Breast epithelium (tissue), 4 donors: ENCODE data around the gene ATP12A. TPM values are rescaled to one million over a fixed set of nuclear protein-coding genes. Genes with fewer than 3 reads are reported as not detected.

ENCODE experiments used
- DNase-seq, 2 donors: peaks; one replicate each; pipeline ENCODE4 v3.0.0-alpha.2; 2019; ENCODE audit warnings: low spot score in 2 of 2
- H3K27ac ChIP-seq, 2 donors: fragments of 200-600 bp; sonication (generic) in 1 of 2; one replicate each; pipeline ENCODE4 v1.5.1; 2016 to 2019; ENCODE audit warnings: mild to moderate bottlenecking in 1 of 2
- H3K27me3 ChIP-seq, 2 donors: fragments of 200-600 bp; sonication (generic) in 1 of 2; one replicate each; pipeline versions ENCODE4 v1.5.1 to v1.6.0; 2017 to 2019; ENCODE audit warnings: control low read depth in 1 of 2, mild to moderate bottlenecking in 1 of 2
- H3K36me3 ChIP-seq: fragments of 200-600 bp; one replicate; pipeline ENCODE4 v1.5.1; 2019
- H3K4me1 ChIP-seq, 2 donors: fragments of 200-600 bp; sonication (generic); one replicate each; pipeline ENCODE4 v1.5.1; 2016 to 2019; ENCODE audit warnings: control low read depth in 1 of 2
- H3K4me3 ChIP-seq, 3 donors: fragments of 200-600 bp; sonication (generic); 1 replicate in 2 of 3; 2 replicates in 1 of 3; pipeline ENCODE4 v1.5.1; 2016 to 2019; ENCODE audit warnings: mild to moderate bottlenecking in 3 of 3, moderate library complexity in 2 of 3
- H3K9me3 ChIP-seq, 2 donors: fragments of 200-600 bp; sonication (generic) in 1 of 2; one replicate each; pipeline ENCODE4 v1.5.1; 2016 to 2019; ENCODE audit warnings: control low read depth in 1 of 2
- POLR2A ChIP-seq: fragments of 450-650 bp; IDR thresholded peaks from one replicate; pipeline ENCODE4 v1.6.1; 2016; ENCODE audit warnings: antibody characterized with exemption, mild to moderate bottlenecking, moderate library complexity
- POLR2AphosphoS5 ChIP-seq, 3 donors: sonication (generic); formaldehyde crosslinking; IDR thresholded peaks; one replicate each; pipeline ENCODE4 v1.6.1; 2017; ENCODE audit warnings: antibody characterized with exemption in 3 of 3
- intact Hi-C: fragments of 100-400 bp; cut with DNase I; formaldehyde crosslinking; loops from one replicate; pipeline ENCODE4 v1.15.1; 2023; ENCODE audit warnings: low total_unique reads
- total RNA-seq, 3 donors: library from RNA; depleted of rRNA; stranded (reverse); fragments of >200 nt; gene quantifications; one replicate each; pipeline ENCODE4 v1.1.0, GENCODE V29; 2016
- TF ChIP-seq, protein P1 (sequence below), 3 donors: fragments of 450-650 bp; IDR thresholded peaks; one replicate each; pipeline ENCODE4 v1.5.1; 2016 to 2017; ENCODE audit warnings: antibody characterized with exemption in 3 of 3, mild to moderate bottlenecking in 3 of 3, moderate library complexity in 3 of 3

The ATP12A gene
- total RNA-seq, 3 donors from 2014 or later: not detected

DNA sequence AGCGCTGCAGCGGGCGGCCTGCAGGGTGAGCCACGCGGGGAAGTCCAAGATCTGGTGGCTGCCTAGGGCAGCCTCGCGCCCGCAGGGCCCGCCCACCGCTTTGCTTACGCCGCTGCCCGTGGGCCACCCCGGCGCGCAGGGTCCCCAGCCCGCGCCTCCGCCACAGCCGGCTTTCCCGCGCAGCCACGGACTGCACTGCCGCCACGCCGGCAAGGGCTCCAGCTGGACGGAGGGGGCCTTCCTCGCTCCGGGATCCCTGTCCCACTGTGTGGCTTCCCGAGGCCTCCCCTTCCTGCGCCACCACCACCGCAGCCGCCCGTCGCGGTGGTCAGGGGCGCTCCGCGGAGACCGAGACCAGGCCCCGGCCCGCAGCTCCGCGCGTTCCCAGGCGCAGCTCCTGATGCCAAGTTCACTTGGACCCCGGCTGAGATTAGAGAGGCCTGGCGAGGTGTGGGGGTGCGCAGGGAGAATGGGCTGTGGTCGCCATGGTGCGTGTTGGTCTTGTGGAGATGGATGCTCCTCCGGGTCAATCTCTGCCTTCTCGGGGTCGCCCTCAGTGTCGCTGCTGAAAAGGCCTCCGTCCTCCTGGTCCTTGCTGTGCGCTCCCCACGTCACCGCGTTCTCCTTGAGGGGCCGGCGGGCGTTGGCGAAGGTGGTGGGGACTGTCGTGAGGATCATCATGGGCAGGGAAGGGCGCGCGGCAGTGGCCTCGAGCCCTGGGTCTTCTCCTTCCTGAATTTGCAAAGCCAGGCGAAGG is 65.8 kb downstream of the ATP12A start:
- Histone ChIP-seq H3K36me3 (no peaks in the 10 kb centered on the region), H3K9me3 (no peaks in the 10 kb centered on the region), H3K27ac (no peak overlapping the region), H3K4me1 (no peaks in the 10 kb centered on the region), H3K27me3 (peaks cover 0 to 59% of the 10 kb centered on the region in 2 donors), H3K4me3 (no peak overlapping the region)
- TF ChIP-seq, protein P1, sequence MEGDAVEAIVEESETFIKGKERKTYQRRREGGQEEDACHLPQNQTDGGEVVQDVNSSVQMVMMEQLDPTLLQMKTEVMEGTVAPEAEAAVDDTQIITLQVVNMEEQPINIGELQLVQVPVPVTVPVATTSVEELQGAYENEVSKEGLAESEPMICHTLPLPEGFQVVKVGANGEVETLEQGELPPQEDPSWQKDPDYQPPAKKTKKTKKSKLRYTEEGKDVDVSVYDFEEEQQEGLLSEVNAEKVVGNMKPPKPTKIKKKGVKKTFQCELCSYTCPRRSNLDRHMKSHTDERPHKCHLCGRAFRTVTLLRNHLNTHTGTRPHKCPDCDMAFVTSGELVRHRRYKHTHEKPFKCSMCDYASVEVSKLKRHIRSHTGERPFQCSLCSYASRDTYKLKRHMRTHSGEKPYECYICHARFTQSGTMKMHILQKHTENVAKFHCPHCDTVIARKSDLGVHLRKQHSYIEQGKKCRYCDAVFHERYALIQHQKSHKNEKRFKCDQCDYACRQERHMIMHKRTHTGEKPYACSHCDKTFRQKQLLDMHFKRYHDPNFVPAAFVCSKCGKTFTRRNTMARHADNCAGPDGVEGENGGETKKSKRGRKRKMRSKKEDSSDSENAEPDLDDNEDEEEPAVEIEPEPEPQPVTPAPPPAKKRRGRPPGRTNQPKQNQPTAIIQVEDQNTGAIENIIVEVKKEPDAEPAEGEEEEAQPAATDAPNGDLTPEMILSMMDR (IDR thresholded peaks at IDR 0.05): no peak
- TF ChIP-seq POLR2AphosphoS5 (IDR thresholded peaks at IDR 0.05): no peak
- no peak for TF ChIP-seq POLR2A
- DNase-seq: no peak
- intact Hi-C loops: no loop called here

DNA sequence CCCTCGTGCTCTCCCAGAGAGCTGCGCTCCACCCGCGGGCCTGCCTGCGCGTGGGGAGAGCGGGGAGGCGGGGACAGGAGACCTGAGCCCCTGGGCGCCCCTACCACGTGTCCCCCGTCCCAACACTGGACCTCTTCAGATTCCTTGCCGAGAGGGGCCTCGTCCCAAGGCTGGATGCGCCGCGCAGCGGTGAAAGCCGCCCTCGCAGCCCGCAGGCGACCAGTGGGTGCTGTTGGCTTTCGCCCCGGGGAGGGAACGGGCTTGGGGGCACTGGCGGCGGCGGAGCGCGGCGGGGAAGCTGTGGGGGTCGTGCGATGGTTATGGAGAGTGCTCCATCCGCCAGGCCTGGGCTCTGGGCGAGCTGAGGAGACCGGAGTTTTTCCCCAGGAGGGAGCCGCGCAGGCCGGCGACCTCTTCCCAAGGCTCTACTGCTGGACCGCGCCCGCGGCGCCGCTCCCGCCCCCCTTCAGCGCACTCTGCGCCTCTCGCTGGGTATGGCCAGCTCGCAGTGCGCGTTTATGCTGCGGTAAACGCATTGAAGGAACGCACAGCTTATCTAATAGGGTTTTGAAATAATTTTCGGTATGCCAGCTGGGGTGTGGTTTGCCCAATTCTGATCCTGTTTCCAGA is 66.5 kb downstream of the ATP12A start:
- H3K9me3 ChIP-seq: no peaks in the 10 kb centered on the region
- H3K4me3 ChIP-seq: peak overlapping the region in 1 of 3 donors; percentile 59
- H3K27ac ChIP-seq: no peak overlapping the region
- intact Hi-C loops: no loop called here
- no peak for DNase-seq
- H3K4me1 ChIP-seq: no peaks in the 10 kb centered on the region
- peaks cover 0 to 60% of the 10 kb centered on the region in 2 donors for H3K27me3 ChIP-seq
- TF ChIP-seq, protein P1 (IDR thresholded peaks at IDR 0.05): no peak
- TF ChIP-seq POLR2A (no peak), POLR2AphosphoS5 (IDR thresholded peaks at IDR 0.05) (no peak)
- H3K36me3 ChIP-seq: no peaks in the 10 kb centered on the region

DNA sequence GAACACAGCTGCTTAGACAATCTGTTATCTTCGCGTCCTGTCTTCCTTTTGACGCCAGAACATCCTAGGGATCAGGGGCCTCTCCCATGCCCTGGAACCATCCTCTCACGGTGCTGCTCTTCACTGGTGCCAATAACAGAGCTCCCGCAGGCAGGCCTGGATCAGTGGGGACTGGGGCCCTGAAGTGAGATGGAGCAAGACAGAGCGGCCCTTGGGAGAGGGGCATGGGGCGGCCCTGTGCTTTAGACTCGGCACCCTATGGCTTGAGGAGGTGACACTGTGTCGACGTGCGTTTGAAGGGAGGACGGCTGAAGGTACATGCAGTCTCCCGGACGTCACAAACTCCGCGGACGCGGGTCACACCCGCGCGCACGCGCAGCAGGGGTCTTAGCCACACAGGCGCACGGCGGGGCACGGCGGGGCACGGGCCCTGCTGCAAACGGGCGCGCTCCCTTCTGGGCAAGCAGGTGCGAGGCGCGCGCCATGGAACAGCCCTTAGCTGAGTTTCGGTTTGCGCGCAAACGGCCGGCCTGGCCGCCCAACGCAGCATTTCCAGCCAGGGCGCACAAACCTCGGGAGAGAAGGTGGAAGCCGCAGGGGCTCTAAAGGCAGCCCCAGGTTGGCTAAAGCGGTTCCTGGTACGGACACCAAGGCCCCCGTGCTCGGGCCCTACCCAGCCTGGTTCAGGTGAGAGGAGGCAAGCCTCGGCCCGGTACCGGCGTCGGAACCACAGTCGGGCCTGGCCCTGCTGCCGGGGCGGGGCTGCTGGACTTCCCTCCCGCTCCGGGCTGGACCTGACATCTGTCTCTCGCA is 67.2 kb downstream of the ATP12A start:
- intact Hi-C loops: no loop called here
- TF ChIP-seq, protein P1 (IDR thresholded peaks at IDR 0.05): no peak
- TF ChIP-seq POLR2AphosphoS5 (IDR thresholded peaks at IDR 0.05) (no peak), POLR2A (no peak)
- H3K9me3 ChIP-seq: no peaks in the 10 kb centered on the region
- no peak overlapping the region for H3K27ac ChIP-seq
- H3K4me1 ChIP-seq: no peaks in the 10 kb centered on the region
- DNase-seq: no peak
- peak overlapping the region; percentile 13 to 59 (median 28) for H3K4me3 ChIP-seq
- H3K27me3 ChIP-seq: peaks cover 0 to 65% of the 10 kb centered on the region in 2 donors
- H3K36me3 ChIP-seq: no peaks in the 10 kb centered on the region

DNA sequence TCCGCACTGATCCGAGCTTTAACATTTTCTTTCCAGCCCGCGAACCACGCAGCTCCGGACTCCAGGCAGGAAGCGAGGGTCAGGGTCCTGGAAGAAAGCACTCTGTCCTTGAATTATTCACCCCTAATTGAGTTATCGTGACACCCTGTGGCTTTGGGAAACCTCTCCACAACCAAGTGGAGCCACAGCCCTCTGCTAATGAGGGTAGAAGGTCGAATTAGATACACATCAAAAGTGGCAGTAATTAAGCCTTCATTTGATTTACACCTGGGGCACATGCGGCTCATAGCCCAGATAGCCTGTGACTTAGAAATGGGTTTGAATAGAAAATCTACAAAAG is 67.8 kb downstream of the ATP12A start:
- H3K4me1 ChIP-seq: no peaks in the 10 kb centered on the region
- H3K27ac ChIP-seq: no peak overlapping the region
- DNase-seq: no peak
- TF ChIP-seq POLR2A: no peak
- TF ChIP-seq, protein P1 (IDR thresholded peaks at IDR 0.05): no peak
- TF ChIP-seq POLR2AphosphoS5 (IDR thresholded peaks at IDR 0.05): no peak
- H3K4me3 ChIP-seq: peak overlapping the region in 1 of 3 donors; percentile 59
- H3K9me3 ChIP-seq: no peaks in the 10 kb centered on the region
- intact Hi-C loops: no loop called here
- H3K27me3 ChIP-seq: peaks cover 0 to 60% of the 10 kb centered on the region in 2 donors
- no peaks in the 10 kb centered on the region for H3K36me3 ChIP-seq

DNA sequence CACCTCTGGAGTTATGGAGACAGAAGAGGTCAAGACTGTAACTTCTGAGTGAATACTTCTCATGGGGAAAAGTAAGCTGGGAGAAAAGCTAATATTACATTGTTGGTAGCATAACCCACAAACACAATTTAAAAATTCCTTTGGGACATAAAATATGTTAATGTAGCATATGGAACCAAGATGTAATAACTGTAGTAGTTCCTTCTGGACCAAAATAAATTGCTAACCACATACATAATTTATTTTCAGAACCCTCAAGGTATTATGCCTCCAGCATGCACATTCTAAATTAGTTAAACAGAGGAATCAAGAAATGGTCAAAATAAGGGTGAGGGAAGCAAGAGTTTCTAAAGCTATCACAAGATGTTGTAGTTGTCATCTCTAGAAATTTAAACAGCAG is 79.0 kb downstream of the ATP12A start:
- Histone ChIP-seq H3K9me3 (peaks cover 0 to 5% of the 10 kb centered on the region in 2 donors), H3K27me3 (peaks cover 0 to 3% of the 10 kb centered on the region in 2 donors), H3K4me1 (no peaks in the 10 kb centered on the region), H3K36me3 (no peaks in the 10 kb centered on the region), H3K27ac (no peak overlapping the region), H3K4me3 (no peak overlapping the region)
- DNase-seq: no peak
- TF ChIP-seq POLR2AphosphoS5 (IDR thresholded peaks at IDR 0.05) (no peak), POLR2A (no peak)
- TF ChIP-seq, protein P1 (IDR thresholded peaks at IDR 0.05): no peak
- intact Hi-C loops: no loop called here
